HUES6 (cell line): Measurements from ENCODE around the gene MYO3B.
A peak's percentile ranks its signal among the peaks of the same experiment; 100 is the strongest.

Source experiments
- H3K27ac ChIP-seq: 2 replicates; pipeline ENCODE4 v1.7.0; 2013; ENCODE audit warnings: low read depth, mild to moderate bottlenecking, low read length, inconsistent platforms
- H3K27me3 ChIP-seq: 2 replicates; pipeline ENCODE4 v1.6.1; 2013; ENCODE audit warnings: low read length; ENCODE audit not compliant: control insufficient read depth, insufficient read depth
- H3K36me3 ChIP-seq: 2 replicates; pipeline ENCODE4 v1.6.1; 2013; ENCODE audit warnings: low read length; ENCODE audit not compliant: control insufficient read depth, insufficient read depth
- H3K4me1 ChIP-seq: 2 replicates; pipeline ENCODE4 v1.6.1; 2013; ENCODE audit warnings: low read length; ENCODE audit not compliant: control insufficient read depth, insufficient read depth
- H3K4me3 ChIP-seq: 2 replicates; pipeline ENCODE4 v1.5.1; 2013; ENCODE audit warnings: low read depth, low read length
- H3K9ac ChIP-seq: one replicate; pipeline ENCODE4 v1.6.1; 2013; ENCODE audit warnings: mild to moderate bottlenecking, low read length
- H3K9me3 ChIP-seq: 2 replicates; pipeline ENCODE4 v1.6.1; 2013; ENCODE audit warnings: low read depth, low read length; ENCODE audit not compliant: control insufficient read depth, insufficient read depth

Gene MYO3B

DNA sequence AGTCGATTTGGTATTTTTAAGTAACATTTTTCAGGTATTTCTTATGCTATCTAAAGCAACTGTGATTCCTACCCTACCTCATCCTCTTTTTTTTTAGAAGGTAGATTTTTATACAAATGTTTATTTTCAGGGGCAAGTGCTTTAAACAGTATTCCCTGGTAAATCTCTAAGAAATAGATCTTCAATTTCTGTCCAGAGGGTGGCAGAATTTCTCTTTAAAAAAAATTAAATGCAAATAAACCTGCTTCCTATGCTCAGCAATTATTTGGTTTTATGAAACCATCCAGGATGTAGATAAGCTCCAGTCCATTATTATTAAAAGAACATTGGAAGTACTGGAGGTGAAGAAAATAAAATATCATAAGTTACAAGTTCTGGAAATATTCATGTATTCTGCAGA, 191.9 kb downstream of the MYO3B start:
- Histone ChIP-seq H3K36me3 (no peaks in the 10 kb centered on the region), H3K27ac (peak overlapping the region; percentile 49; the same call in 1 of the 2 replicates), H3K27me3 (no peaks in the 10 kb centered on the region), H3K9ac (no peak overlapping the region), H3K9me3 (no peaks in the 10 kb centered on the region), H3K4me3 (no peak overlapping the region), H3K4me1 (peaks cover 37% of the 10 kb centered on the region)

DNA sequence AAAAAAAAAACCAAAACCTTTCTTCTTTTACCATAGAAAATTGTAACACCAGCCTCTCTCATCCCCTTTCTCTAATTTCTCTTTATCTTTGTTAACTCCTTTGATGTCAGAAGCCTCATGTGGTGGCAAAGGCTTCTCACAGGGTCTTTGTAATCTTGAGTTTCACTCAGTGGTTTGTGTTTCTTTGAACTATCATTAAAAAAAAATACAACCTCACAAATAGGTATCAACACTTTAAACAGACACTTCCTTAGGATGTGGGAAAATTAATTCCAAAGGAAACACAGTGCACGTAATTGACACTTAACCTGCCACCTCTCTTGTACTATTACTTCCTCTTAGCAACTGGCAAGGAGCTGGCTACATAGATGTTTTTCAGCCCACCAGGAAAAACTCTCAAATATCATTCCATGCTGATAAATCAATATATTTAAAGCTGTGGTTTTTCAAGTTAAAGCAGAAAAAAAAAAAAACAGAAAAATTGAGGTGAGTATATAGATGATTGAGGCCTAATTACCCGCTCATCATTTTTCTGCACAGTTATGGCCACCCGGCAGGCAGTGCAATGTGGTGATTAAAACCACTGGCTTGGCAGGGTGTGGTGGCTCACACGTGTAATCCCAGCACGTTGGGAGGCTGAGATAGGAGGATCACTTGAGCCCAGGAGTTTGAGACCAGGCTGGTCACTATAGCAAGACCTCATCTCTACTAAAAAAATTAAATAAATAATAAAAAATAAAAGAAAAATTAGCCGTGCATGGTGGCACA, 193.5 kb downstream of the MYO3B start:
- Histone ChIP-seq H3K4me1 (peaks cover 36% of the 10 kb centered on the region), H3K27ac (no peak overlapping the region; the same call in 1 of the 2 replicates)

DNA sequence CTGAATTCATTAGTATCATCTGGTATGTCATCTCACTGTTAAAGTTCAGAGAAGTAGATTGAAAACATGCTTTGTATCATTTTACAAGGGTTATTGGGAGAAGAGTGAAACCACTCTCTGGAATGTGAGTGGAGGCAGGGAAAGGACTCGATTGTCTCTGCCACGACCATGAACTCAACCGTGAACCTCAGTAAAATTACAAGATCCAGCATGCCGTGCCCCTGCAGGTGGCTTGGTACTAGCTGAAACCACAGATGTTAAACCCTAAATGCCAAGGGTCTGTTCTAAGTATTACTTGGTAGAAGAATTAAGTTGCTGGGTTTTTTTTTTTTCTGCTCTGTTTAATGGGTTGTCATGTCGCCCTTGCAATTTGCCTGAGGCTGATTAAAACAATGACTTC, 197.2 kb downstream of the MYO3B start:
- H3K27me3 ChIP-seq = no peaks in the 10 kb centered on the region
- H3K27ac ChIP-seq = no peak overlapping the region
- H3K4me3 ChIP-seq = no peak overlapping the region
- H3K9me3 ChIP-seq = no peaks in the 10 kb centered on the region
- no peak overlapping the region for H3K9ac ChIP-seq
- peaks cover 14% of the 10 kb centered on the region for H3K4me1 ChIP-seq
- no peaks in the 10 kb centered on the region for H3K36me3 ChIP-seq

More for the DNA sequence above, 193.5 kb downstream of the MYO3B start:
- Histone ChIP-seq H3K36me3 (no peaks in the 10 kb centered on the region), H3K4me3 (no peak overlapping the region), H3K9ac (no peak overlapping the region), H3K27me3 (no peaks in the 10 kb centered on the region), H3K9me3 (no peaks in the 10 kb centered on the region)

DNA sequence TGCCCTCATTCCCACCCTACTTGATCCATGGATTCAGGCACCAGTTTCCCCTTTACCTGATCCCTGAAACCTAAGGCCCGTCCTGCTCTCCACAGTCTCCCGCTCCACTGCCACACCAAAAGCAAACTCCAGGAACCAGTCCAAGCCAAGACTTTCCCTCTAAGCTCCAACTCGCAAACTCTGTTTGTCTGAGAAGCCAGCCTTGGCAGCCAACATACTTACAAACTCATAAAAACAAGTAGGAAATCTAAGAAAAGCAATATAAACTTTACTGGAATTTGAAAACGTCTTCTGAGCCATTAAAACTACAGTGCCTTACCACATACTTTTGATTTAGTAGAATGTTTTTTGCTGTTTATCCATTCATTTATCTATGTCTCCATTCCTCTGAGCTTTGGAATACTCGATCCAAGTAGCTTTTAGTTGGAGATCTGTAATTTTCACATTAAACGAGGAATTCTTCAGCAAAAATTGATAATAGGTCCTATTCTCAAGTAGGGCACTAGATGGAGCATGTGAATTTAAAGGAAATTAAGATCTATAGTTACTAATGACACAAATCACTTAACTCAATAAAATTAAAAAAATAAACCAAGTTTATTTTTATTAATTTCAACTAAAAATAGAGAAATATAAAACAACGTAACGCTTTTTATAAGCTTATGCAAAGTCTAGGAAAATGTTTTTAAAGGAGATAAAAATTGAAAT, 199.7 kb downstream of the MYO3B start:
- H3K4me3 ChIP-seq = no peak overlapping the region
- no peaks in the 10 kb centered on the region for H3K9me3 ChIP-seq
- no peaks in the 10 kb centered on the region for H3K36me3 ChIP-seq
- no peak overlapping the region for H3K27ac ChIP-seq
- peaks cover 8% of the 10 kb centered on the region for H3K4me1 ChIP-seq
- no peak overlapping the region for H3K9ac ChIP-seq
- no peaks in the 10 kb centered on the region for H3K27me3 ChIP-seq

DNA sequence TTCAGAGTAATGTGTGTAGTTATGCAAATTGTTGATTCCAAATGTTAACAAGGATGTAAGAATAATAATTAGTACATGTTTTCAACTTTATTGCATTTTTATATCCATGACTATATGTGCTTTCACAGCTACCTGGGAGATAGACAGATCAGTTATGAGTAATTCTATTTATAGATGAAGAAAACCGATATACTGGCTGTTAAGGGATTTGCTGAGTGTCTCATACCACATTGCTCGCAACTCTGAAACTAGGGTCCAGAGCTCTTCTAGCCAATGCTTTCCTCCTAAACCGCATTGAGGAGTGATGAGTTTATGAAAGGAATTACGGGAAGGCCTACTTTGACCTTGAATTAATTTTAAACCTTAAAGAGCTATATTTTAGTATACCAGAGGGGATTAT, 202.3 kb downstream of the MYO3B start:
- Histone ChIP-seq H3K4me3 (no peak overlapping the region), H3K9ac (no peak overlapping the region), H3K4me1 (peaks cover 4% of the 10 kb centered on the region; the same call in 1 of the 2 replicates), H3K9me3 (no peaks in the 10 kb centered on the region), H3K27me3 (no peaks in the 10 kb centered on the region), H3K27ac (no peak overlapping the region), H3K36me3 (no peaks in the 10 kb centered on the region)

DNA sequence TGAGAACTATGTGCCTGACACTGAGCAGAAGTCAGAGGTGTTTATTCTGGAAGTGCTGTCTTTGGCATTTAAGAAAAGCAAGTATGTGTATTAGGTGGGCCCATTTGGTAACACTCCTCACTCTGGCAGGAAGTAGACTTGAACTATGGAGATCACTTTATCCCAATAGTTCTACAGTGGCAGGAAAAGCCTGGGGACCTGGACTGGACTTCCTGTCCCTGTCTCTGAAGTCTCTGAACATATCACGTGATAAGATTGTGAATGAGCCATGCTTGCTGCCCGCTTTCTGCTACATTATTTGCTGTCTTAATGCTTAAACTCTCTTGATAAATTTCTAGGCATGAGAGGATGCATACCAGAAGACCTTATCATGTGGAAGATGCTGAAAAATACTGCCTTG, 203.7 kb downstream of the MYO3B start:
- no peaks in the 10 kb centered on the region for H3K36me3 ChIP-seq
- H3K4me1 ChIP-seq = no peaks in the 10 kb centered on the region
- no peak overlapping the region for H3K4me3 ChIP-seq
- no peak overlapping the region for H3K9ac ChIP-seq
- H3K27ac ChIP-seq = no peak overlapping the region
- no peaks in the 10 kb centered on the region for H3K27me3 ChIP-seq
- H3K9me3 ChIP-seq = no peaks in the 10 kb centered on the region

DNA sequence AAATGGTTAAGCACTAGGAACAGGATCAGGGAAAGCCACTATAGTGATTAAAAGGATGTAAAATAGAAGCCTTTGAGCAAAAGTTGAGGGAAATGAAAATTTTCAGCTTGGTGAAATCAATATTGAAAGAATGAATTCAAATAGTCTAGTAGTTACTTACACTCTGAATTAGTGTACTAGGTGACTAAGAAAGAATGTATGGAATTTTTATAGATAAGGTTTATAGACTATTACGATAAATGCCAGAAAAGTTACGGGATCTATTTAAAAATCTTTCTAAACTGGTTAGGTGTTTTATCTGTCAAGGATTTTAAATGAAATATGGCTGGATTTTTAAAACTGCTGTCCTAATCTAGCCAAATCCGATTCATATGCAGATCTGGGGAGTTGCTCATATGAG, 208.6 kb downstream of the MYO3B start:
- Histone ChIP-seq H3K27me3 (no peaks in the 10 kb centered on the region), H3K36me3 (no peaks in the 10 kb centered on the region), H3K4me3 (no peak overlapping the region), H3K27ac (no peak overlapping the region), H3K9ac (no peak overlapping the region), H3K4me1 (no peaks in the 10 kb centered on the region), H3K9me3 (no peaks in the 10 kb centered on the region)

DNA sequence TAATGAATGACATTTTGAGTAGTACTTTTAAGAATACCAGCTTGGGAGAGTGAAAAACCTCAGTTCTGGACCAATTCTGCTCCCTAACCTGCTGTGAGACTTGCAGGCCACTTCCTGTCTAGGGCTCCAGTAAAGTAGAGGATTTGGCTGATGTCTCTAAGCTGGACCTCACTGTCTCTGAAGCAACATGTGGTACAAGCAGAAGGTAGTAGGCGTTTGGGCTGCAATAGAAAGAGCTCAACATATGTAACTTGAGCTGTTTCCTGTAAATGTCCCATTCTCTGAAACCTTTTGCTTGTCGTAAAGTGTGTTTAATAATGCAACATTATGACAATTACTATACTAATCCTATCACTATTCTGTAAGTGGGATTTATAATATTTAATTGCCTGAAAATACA, 213.1 kb downstream of the MYO3B start:
- H3K4me1 ChIP-seq = no peaks in the 10 kb centered on the region
- H3K4me3 ChIP-seq = no peak overlapping the region
- H3K36me3 ChIP-seq = no peaks in the 10 kb centered on the region
- H3K9me3 ChIP-seq = no peaks in the 10 kb centered on the region
- H3K27ac ChIP-seq = no peak overlapping the region
- no peaks in the 10 kb centered on the region for H3K27me3 ChIP-seq
- H3K9ac ChIP-seq = no peak overlapping the region

DNA sequence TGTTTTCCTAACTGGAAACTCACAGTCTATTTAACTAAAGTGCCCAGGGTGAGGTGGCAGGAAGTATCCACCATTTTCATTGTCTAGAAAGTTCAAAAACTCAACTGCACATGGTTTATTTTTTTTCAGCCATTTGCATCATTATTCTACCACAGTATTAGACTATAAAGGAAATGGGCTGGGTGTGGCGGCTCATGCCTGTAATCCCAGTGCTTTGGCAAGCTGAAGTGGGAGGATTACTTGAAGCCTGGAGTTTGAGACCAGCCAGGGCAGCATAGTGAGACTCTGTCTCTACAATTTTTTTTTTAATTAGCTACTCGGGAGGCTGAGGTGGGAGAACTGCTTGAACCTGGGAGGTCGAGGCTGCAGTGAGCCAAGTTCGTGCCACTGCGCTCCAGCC, 213.8 kb downstream of the MYO3B start:
- H3K9me3 ChIP-seq = no peaks in the 10 kb centered on the region
- H3K27me3 ChIP-seq = no peaks in the 10 kb centered on the region
- H3K27ac ChIP-seq = no peak overlapping the region
- H3K4me3 ChIP-seq = no peak overlapping the region
- H3K9ac ChIP-seq = no peak overlapping the region
- H3K4me1 ChIP-seq = no peaks in the 10 kb centered on the region; the same call in 1 of the 2 replicates
- H3K36me3 ChIP-seq = no peaks in the 10 kb centered on the region

DNA sequence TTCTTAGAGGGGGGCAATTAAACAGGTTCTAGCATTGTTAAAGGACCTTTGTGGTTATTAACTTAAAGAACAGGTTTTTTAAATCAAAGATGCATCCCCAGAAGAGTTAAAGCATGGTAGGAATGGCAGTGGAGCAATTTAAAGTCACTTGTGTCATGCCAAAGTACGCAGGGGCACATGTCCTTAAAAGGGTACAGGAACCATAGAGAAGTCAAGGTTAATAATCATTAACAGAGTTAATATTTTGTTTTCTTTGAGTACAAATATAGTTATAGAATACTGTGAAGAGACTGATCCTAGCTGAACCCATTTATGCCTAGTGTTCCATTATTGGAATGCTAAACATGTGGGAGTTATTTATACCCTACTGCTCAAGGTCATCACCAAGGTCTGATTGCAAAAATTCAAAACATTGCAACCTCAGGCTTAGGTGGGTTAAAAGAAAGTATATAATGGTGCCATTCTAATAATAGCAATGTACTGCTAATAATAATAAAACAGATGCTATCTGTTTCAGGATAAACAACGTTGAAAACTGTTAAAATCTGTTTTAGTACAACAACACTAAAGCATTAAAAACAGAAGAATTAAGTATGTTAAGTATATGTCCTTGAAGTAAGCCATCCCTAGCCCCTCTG, 216.0 kb downstream of the MYO3B start:
- H3K27me3 ChIP-seq = no peaks in the 10 kb centered on the region
- no peaks in the 10 kb centered on the region; the same call in 1 of the 2 replicates for H3K4me1 ChIP-seq
- H3K36me3 ChIP-seq = no peaks in the 10 kb centered on the region
- no peak overlapping the region for H3K9ac ChIP-seq
- H3K9me3 ChIP-seq = no peaks in the 10 kb centered on the region
- H3K27ac ChIP-seq = no peak overlapping the region
- no peak overlapping the region for H3K4me3 ChIP-seq
